Esophagus (tissue), 2 donors: ENCODE data around the gene TBATA. TPM values are rescaled to one million over a fixed set of nuclear protein-coding genes. Genes with fewer than 3 reads are reported as not detected.

Experiments used
- H3K27ac ChIP-seq, 2 donors: one replicate each; pipeline ENCODE4 v1.5.1; 2013; ENCODE audit warnings: low read depth in 2 of 2, mild to moderate bottlenecking in 2 of 2, inconsistent platforms in 1 of 2, low read length in 1 of 2, moderate library complexity in 1 of 2
- H3K27me3 ChIP-seq, 2 donors: one replicate each; pipeline ENCODE4 v1.6.1; 2013; ENCODE audit warnings: low read length in 2 of 2, control low read depth in 1 of 2, mild to moderate bottlenecking in 1 of 2; ENCODE audit not compliant: insufficient read depth in 2 of 2, control insufficient read depth in 1 of 2
- H3K36me3 ChIP-seq, 2 donors: one replicate each; pipeline ENCODE4 v1.6.1; 2013; ENCODE audit warnings: low read length in 1 of 2; ENCODE audit not compliant: control insufficient read depth in 2 of 2, insufficient read depth in 2 of 2
- H3K4me1 ChIP-seq, 2 donors: one replicate each; pipeline ENCODE4 v1.6.1; 2013; ENCODE audit warnings: low read length in 1 of 2; ENCODE audit not compliant: control insufficient read depth in 2 of 2, insufficient read depth in 2 of 2
- H3K4me3 ChIP-seq, 2 donors: one replicate each; pipeline ENCODE4 v1.5.1; 2013; ENCODE audit warnings: low read length in 2 of 2, mild to moderate bottlenecking in 2 of 2, low read depth in 1 of 2, moderate library complexity in 1 of 2
- H3K9me3 ChIP-seq, 2 donors: one replicate each; pipeline ENCODE4 v1.6.1; 2013; ENCODE audit warnings: mild to moderate bottlenecking in 2 of 2, low read depth in 1 of 2, low read length in 1 of 2, moderate library complexity in 1 of 2; ENCODE audit not compliant: control insufficient read depth in 2 of 2, insufficient read depth in 1 of 2
- WGBS, 2 donors: extraction: QIAGEN DNeasy Blood & Tissue Kit; methylation state at CpG; one replicate each; pipeline ENCODE4 v1.1.7; 2013; 5-methylcytosine and 5-hydroxymethylcytosine counted together
- polyA plus RNA-seq, 2 donors: library from polyadenylated mRNA; stranded (reverse); fragments of 200-250 nt; gene quantifications; one replicate each; pipeline ENCODE4 v1.2.3, GENCODE V29; 2013
- donor health status: healthy with polysubstance abuse.
- donor health status: Bipolar disorder and iron deficiency.

TBATA gene
- polyA plus RNA-seq, 2 donors = not detected

DNA sequence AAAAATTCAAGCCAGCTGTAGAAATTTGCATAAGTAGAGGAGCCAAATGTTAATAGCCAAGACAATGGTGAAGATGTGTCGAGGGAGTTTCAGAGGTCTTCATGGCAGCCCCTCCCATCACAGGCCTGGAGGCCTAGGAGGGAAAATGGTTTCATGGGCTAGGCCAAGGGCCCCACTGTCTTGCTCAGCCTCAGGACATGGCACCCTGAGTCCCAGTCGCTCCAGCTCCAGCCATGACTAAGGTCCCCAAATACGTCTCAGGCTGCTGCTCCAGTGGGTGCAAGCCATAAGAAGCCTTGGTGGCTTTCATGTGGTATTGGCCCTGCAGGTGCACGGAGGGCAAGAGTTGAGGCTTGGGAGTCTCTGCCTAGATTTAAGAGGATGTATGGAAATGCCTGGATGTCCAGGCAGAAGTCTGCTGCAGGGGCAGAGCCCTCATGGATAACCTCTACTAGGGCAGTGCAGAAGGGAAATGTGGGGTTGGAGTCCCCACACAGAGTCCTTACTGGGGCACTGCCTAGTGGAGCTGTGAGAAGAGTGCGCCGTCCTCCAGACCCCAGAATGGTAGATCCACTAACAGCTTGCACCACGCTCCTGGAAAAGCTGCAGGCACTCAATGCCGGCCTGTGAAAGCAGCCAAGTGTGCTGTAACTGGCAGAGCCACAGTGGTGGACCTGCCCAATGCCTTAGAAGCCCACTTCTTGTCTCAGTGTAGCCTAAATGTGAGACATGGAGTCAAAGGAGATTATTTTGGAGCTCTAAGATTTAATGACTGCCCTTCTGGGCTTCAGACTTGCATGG lies 19.2 kb downstream of the TBATA start:
- no peak overlapping the region for H3K4me3 ChIP-seq
- 96 to 97% methylated on average over 8 of the region's 8 CpGs for WGBS, 2 donors
- H3K4me1 ChIP-seq = no peaks in the 10 kb centered on the region
- H3K36me3 ChIP-seq = no peaks in the 10 kb centered on the region
- H3K27me3 ChIP-seq = no peaks in the 10 kb centered on the region
- H3K27ac ChIP-seq = no peak overlapping the region
- peaks cover 3 to 4% of the 10 kb centered on the region in 2 donors for H3K9me3 ChIP-seq

DNA sequence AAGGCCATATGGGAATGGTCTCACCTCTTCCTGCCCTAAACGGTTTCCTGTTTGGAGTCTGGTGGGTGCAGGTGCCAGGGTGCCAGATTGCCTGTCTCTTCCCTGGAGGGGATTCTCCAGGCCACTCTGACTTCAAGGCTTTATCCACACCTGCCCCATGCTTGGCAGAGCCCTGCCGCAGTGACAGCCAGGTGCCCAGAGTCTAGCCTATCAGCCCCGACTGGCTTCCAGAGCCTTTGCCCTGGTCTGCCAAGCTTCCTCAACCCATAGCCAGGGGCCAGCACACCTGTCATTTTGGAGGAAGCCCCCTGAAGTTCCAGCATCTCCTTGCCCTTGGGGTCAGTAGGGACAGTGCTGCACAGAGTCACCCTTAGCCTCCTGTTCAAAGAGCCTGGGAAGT lies 21.6 kb downstream of the TBATA start:
- H3K27me3 ChIP-seq = no peaks in the 10 kb centered on the region
- no peak overlapping the region for H3K4me3 ChIP-seq
- peaks cover 3 to 4% of the 10 kb centered on the region in 2 donors for H3K9me3 ChIP-seq
- whole genome bisulfite sequencing, 2 donors = 60 to 69% methylated on average over 3 of the region's 3 CpGs
- H3K36me3 ChIP-seq = no peaks in the 10 kb centered on the region
- no peaks in the 10 kb centered on the region for H3K4me1 ChIP-seq
- H3K27ac ChIP-seq = no peak overlapping the region

DNA sequence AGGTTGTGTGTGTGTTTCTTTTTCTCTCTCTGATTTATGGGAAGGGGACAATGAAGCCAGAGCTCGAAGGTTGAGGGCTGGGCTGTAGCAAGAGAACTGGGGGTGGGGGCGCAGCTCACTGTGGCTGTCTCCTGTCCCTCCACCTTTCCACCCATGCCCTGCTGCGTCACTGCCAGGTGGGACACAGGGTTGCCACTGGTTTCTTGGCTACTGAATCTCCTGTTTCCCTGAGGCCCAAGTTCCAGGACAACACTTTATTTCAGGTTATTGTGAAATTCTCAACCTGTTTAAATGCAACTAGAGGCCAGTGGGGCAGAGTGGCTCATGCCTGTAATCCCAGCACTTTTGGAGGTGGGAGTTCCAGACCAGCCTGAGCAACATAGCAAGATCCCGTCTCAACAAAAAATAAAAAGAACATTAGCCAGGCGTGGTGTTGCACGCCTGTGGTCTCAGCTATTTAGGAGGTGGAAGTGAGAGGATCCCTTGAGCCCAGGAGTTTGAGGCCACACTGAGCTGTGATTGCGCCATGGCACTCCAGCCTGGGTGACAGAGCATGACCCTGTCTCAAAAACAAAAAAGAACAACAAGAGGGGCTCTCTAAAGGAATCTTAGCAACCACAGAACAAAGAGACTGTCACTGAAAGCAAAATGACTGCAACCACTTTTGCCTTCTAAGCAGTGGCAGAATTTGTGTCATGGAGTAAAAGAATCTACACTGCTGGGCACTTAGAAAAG lies 22.6 kb downstream of the TBATA start:
- Histone ChIP-seq H3K36me3 (no peaks in the 10 kb centered on the region), H3K4me1 (no peaks in the 10 kb centered on the region), H3K27me3 (no peaks in the 10 kb centered on the region), H3K4me3 (no peak overlapping the region), H3K27ac (no peak overlapping the region), H3K9me3 (peaks cover 3 to 4% of the 10 kb centered on the region in 2 donors)
- 82 to 87% methylated on average over 7 of the region's 7 CpGs for WGBS, 2 donors

DNA sequence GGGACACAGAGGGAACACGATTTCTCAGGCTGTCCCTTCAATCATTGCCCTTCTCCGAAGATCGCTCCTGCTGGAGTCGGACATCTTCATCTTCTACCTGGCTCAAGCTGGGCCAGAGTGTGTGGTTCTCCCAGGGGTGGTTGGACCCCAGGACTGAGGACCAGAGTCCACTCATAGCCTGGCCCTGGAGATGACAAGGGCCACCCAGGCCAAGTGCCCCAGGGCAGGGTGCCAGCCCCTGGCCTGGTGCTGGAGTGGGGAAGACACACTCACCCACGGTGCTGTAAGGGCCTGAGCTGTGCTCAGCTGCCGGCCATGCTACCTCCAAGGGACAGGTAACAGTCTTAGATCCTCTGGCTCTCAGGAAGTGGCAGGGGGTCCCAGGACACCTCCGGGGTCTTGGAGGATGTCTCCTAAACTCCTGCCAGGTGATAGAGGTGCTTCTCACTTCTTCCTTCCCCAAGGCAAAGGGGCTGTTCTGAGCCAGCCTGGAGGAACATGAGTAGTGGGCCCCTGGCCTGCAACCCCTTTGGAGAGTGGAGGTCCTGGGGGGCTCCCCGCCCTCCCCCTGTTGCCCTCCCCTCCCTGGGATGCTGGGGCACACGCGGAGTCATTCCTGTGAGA lies 23.3 kb downstream of the TBATA start:
- H3K4me3 ChIP-seq = no peak overlapping the region
- no peaks in the 10 kb centered on the region for H3K36me3 ChIP-seq
- H3K4me1 ChIP-seq = no peaks in the 10 kb centered on the region
- H3K9me3 ChIP-seq = peaks cover 3 to 4% of the 10 kb centered on the region in 2 donors
- H3K27me3 ChIP-seq = no peaks in the 10 kb centered on the region
- 75 to 81% methylated on average over 10 of the region's 10 CpGs for WGBS, 2 donors
- no peak overlapping the region for H3K27ac ChIP-seq

DNA sequence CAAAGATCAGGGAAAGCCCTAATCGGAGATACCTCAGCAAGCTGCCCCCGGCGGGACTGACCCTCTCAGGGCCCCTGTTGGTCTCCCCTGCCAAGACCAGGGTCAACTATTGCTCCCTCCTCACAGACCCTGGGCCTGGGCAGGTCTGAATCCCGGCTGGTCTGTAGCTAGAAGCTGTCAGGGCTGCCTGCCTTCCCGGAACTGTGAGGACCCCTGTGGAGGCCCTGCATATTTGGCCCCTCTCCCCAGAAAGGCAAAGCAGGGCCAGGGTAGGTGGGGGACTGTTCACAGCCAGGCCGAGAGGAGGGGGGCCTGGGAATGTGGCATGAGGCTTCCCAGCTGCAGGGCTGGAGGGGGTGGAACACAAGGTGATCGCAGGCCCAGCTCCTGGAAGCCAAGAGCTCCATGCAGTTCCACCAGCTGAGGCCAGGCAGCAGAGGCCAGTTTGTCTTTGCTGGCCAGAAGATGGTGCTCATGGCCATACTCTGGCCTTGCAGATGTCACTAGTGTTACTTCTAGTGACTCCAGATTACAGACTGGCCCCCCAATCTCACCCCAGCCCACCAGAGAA lies 24.1 kb downstream of the TBATA start:
- 74 to 82% methylated on average over 7 of the region's 7 CpGs for WGBS, 2 donors

DNA sequence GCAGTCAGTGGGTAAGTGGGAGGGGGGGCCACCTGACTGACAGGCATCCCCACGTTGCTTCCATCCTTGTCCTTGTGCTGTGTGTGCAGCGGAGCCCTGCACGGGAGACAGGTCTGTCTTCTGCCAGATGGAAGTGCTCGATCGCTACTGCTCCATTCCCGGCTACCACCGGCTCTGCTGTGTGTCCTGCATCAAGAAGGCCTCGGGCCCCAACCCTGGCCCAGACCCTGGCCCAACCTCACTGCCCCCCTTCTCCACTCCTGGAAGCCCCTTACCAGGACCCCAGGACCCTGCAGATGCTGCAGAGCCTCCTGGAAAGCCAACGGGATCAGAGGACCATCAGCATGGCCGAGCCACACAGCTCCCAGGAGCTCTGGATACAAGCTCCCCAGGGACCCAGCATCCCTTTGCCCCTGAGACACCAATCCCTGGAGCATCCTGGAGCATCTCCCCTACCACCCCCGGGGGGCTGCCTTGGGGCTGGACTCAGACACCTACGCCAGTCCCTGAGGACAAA lies 24.8 kb downstream of the TBATA start:
- H3K4me3 ChIP-seq = no peak overlapping the region
- H3K36me3 ChIP-seq = no peaks in the 10 kb centered on the region
- WGBS, 2 donors = 70 to 75% methylated on average over 12 of the region's 12 CpGs
- no peaks in the 10 kb centered on the region for H3K9me3 ChIP-seq
- no peaks in the 10 kb centered on the region for H3K27me3 ChIP-seq
- H3K27ac ChIP-seq = no peak overlapping the region
- no peaks in the 10 kb centered on the region for H3K4me1 ChIP-seq

More for the DNA sequence above, 24.1 kb downstream of the TBATA start:
- Histone ChIP-seq H3K9me3 (peaks cover under 1 to 4% of the 10 kb centered on the region in 2 donors), H3K36me3 (no peaks in the 10 kb centered on the region), H3K27ac (no peak overlapping the region), H3K4me1 (no peaks in the 10 kb centered on the region), H3K4me3 (no peak overlapping the region), H3K27me3 (no peaks in the 10 kb centered on the region)

DNA sequence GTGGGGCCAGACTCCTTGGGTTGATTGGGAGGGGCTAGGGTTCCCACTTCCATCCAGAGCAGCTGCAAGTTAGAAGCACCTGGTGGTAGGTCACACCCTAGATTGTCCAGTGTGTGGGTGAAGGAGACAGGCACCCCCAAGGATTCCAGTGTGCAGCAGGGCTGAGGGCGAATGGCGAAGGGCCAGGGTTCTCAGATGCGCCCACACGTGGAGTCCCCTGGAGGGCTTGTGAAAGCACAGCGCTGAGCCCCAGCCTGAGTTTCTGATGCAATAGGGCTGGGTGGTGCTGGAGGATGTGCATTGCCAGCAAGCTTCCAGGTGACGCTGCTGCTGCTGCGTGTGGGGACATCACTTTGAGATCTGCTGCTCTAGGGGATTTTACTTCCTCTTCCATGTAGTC lies 25.4 kb downstream of the TBATA start:
- H3K4me1 ChIP-seq = no peaks in the 10 kb centered on the region
- no peaks in the 10 kb centered on the region for H3K36me3 ChIP-seq
- H3K27me3 ChIP-seq = no peaks in the 10 kb centered on the region
- H3K27ac ChIP-seq = no peak overlapping the region
- H3K4me3 ChIP-seq = no peak overlapping the region
- WGBS, 2 donors = 47 to 59% methylated on average over 7 of the region's 7 CpGs
- H3K9me3 ChIP-seq = no peaks in the 10 kb centered on the region

DNA sequence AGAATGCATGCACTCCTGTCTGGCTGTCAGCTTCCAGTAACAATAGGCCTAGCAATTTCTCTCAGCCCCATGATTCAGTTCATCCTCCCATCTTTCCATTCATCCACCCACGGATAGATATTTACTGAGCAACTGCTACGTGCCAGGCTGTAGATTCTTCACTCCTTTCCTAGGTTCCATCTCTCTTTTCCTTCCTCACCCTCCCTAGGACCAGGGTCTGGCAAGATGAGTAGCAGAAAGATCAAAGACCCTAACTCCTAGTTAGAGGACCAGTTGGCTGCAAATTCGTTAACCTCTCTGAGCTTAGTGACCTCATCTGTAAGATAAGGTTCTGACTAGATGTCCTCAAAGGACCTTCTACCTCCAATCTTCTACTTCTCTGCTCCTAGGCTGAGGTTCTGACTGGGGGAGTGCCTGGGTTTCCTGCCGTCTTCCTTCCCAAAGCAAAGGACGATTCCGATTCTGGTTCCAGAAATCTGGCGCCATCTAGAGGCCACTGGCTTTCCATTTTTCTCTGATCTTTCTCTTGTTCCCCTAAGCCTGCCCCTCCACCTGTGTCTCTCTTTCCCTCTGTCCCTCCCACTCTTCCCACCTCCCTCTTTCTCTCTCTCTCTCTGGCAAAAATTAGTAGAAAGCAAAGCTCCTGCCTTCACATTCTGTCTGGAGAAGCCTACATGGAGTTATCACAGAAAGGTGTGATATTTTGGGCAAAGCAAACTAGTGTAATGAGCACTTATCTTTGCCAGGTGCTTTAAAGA lies 26.2 kb downstream of the TBATA start:
- Histone ChIP-seq H3K27me3 (no peaks in the 10 kb centered on the region), H3K36me3 (no peaks in the 10 kb centered on the region), H3K27ac (no peak overlapping the region), H3K9me3 (no peaks in the 10 kb centered on the region), H3K4me3 (no peak overlapping the region), H3K4me1 (no peaks in the 10 kb centered on the region)
- WGBS, 2 donors = 26 to 29% methylated on average over 7 of the region's 7 CpGs

DNA sequence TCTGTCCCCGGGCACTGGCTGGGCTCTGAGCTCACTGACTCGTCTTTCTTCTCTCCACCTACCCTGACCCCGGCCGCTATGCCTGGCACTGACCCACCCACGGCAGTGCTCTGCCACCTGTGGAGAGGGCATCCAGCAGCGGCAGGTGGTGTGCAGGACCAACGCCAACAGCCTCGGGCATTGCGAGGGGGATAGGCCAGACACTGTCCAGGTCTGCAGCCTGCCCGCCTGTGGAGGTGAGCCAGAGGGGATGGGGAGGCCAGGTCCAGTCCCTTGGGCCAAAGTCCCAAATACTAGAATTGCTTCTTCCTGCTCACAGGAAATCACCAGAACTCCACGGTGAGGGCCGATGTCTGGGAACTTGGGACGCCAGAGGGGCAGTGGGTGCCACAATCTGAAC lies 27.3 kb downstream of the TBATA start:
- H3K36me3 ChIP-seq = no peaks in the 10 kb centered on the region
- H3K27ac ChIP-seq = no peak overlapping the region
- 82 to 83% methylated on average over 13 of the region's 13 CpGs for WGBS, 2 donors
- no peaks in the 10 kb centered on the region for H3K4me1 ChIP-seq
- H3K4me3 ChIP-seq = no peak overlapping the region
- no peaks in the 10 kb centered on the region for H3K9me3 ChIP-seq
- H3K27me3 ChIP-seq = no peaks in the 10 kb centered on the region
